ENCODE data around the gene GLB1L2.
A peak's percentile ranks its signal among the peaks of the same experiment; 100 is the strongest.

The GLB1L2 gene

GRCh38 chr11:134379241-134379640 is 47.5 kb downstream of the GLB1L2 start:
- Histone ChIP-seq H2BK5ac (ENCODE audit: low read depth, low read length, poor library complexity, severe bottlenecking) (no peak overlapping the region), H3K9ac (ENCODE audit: low read length) (no peak overlapping the region), H3K36me3 (ENCODE audit: control insufficient read depth in 1 of 2, insufficient read depth in 2 of 2, low read depth in 1 of 2, low read length in 2 of 2) (no peaks in the 10 kb centered on the region), H3K4me1 (ENCODE audit: control insufficient read depth, insufficient read depth, low read depth, low read length) (no peaks in the 10 kb centered on the region), H3K4me2 (ENCODE audit: low read length, poor library complexity, severe bottlenecking) (no peak overlapping the region), H2AFZ (ENCODE audit: low read depth, low read length) (no peak overlapping the region), H2BK15ac (ENCODE audit: low read depth, poor library complexity, severe bottlenecking) (no peak overlapping the region), H3K23ac (ENCODE audit: low read length in 2 of 2) (no peak overlapping the region), H3K27ac (ENCODE audit: low read length, poor library complexity, severe bottlenecking) (no peak overlapping the region), H3K14ac (ENCODE audit: low read length in 2 of 2) (no peak overlapping the region), H3K79me1 (replicated peaks; ENCODE audit: low read length, poor library complexity, severe bottlenecking) (no peaks in the 10 kb centered on the region), H3K4me3 (ENCODE audit: insufficient read depth in 1 of 2, low read depth in 1 of 2, low read length in 2 of 2) (no peak overlapping the region), H4K91ac (ENCODE audit: low read length) (no peak overlapping the region), H2BK120ac (ENCODE audit: low read depth, low read length) (no peak overlapping the region), H3K4ac (ENCODE audit: low read depth in 1 of 2, low read length in 2 of 2) (no peak overlapping the region), H4K8ac (ENCODE audit: low read length) (no peak overlapping the region), H3K27me3 (ENCODE audit: control insufficient read depth in 1 of 2, insufficient read depth in 1 of 2, low read length in 2 of 2) (peaks cover 0 to 2% of the 10 kb centered on the region in 2 experiments), H3K9me3 (ENCODE audit: control insufficient read depth, low read length) (no peaks in the 10 kb centered on the region), H3K18ac (ENCODE audit: low read depth in 1 of 2, low read length in 2 of 2) (no peak overlapping the region), H2BK12ac (ENCODE audit: low read length in 2 of 2) (no peak overlapping the region), H2AK5ac (ENCODE audit: low read length, severe bottlenecking) (no peak overlapping the region)
- WGBS, result 72% methylated on average over 2 of the region's 2 CpGs
- no peak for DNase-seq

DNA sequence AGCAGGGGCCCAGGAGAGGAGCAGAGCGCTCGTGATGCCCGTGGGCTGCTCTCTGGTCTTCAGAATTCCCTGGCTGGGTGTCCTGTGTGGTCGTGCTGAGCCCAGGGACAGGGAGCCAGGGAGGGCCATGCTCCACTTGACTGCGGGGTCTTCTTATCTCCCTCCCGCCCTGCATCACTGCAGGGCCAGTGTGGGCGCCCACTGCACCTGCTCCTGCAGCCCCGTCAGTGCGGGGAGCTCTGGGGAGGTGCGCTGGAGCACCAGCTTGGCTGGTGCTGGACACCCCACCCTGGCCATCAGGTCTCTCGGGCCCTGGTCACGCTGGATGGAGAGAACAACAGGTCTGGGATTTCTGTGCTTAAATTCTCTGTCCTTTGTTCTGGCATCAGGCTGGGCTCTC is 48.4 kb downstream of the GLB1L2 start:
- no peak overlapping the region for H3K18ac ChIP-seq (ENCODE audit: low read depth in 1 of 2, low read length in 2 of 2)
- H2AFZ ChIP-seq (ENCODE audit: low read depth, low read length), result no peak overlapping the region
- no peak overlapping the region for H3K4me2 ChIP-seq (ENCODE audit: low read length, poor library complexity, severe bottlenecking)
- no peak overlapping the region for H2BK5ac ChIP-seq (ENCODE audit: low read depth, low read length, poor library complexity, severe bottlenecking)
- H2BK120ac ChIP-seq (ENCODE audit: low read depth, low read length), result no peak overlapping the region
- no peaks in the 10 kb centered on the region for H3K36me3 ChIP-seq (ENCODE audit: control insufficient read depth in 1 of 2, insufficient read depth in 2 of 2, low read depth in 1 of 2, low read length in 2 of 2)
- no peak overlapping the region for H3K9ac ChIP-seq (ENCODE audit: low read length)
- no peak overlapping the region for H3K23ac ChIP-seq (ENCODE audit: low read length in 2 of 2)
- H4K91ac ChIP-seq (ENCODE audit: low read length), result no peak overlapping the region
- peaks cover 0 to 2% of the 10 kb centered on the region in 2 experiments for H3K27me3 ChIP-seq (ENCODE audit: control insufficient read depth in 1 of 2, insufficient read depth in 1 of 2, low read length in 2 of 2)
- DNase-seq, result no peak
- no peaks in the 10 kb centered on the region for H3K9me3 ChIP-seq (ENCODE audit: control insufficient read depth, low read length)
- H3K79me1 ChIP-seq (replicated peaks; ENCODE audit: low read length, poor library complexity, severe bottlenecking), result no peaks in the 10 kb centered on the region
- no peak overlapping the region for H3K27ac ChIP-seq (ENCODE audit: low read length, poor library complexity, severe bottlenecking)
- H3K4me1 ChIP-seq (ENCODE audit: control insufficient read depth, insufficient read depth, low read depth, low read length), result no peaks in the 10 kb centered on the region
- no peak overlapping the region for H2AK5ac ChIP-seq (ENCODE audit: low read length, severe bottlenecking)
- H2BK15ac ChIP-seq (ENCODE audit: low read depth, poor library complexity, severe bottlenecking), result no peak overlapping the region
- H3K4ac ChIP-seq (ENCODE audit: low read depth in 1 of 2, low read length in 2 of 2), result no peak overlapping the region
- H3K4me3 ChIP-seq (ENCODE audit: insufficient read depth in 1 of 2, low read depth in 1 of 2, low read length in 2 of 2), result no peak overlapping the region
- peak overlapping the region in 1 of 2 experiments; percentile 22 for H3K14ac ChIP-seq (ENCODE audit: low read length in 2 of 2)
- WGBS, result 73% methylated on average over 12 of the region's 12 CpGs
- no peak overlapping the region for H4K8ac ChIP-seq (ENCODE audit: low read length)
- H2BK12ac ChIP-seq (ENCODE audit: low read length in 2 of 2), result no peak overlapping the region

DNA sequence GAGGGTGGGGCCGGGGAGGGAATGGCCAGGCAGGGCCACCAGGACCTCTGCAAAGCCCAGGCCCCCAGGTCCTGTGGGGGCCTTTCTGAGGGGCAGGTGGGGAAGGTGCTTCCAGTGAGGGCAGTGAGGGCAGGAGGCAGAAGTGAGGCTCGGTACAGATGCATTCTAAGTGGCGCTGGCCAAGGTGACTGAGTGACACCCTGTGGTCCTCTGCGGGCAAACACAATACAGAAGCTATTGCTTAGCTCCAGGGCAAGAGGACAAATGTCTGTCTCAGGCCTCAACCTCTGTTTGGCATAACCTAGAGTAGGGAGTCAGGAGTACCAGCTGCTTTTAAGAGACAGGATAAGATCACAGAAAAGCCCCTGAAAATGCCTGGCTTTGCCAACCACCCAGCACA is 49.0 kb downstream of the GLB1L2 start:
- Histone ChIP-seq H3K79me1 (replicated peaks; ENCODE audit: low read length, poor library complexity, severe bottlenecking) (no peaks in the 10 kb centered on the region), H3K23ac (ENCODE audit: low read length in 2 of 2) (no peak overlapping the region), H3K4me1 (ENCODE audit: control insufficient read depth, insufficient read depth, low read depth, low read length) (no peaks in the 10 kb centered on the region), H3K14ac (ENCODE audit: low read length in 2 of 2) (no peak overlapping the region), H3K36me3 (ENCODE audit: control insufficient read depth in 1 of 2, insufficient read depth in 2 of 2, low read depth in 1 of 2, low read length in 2 of 2) (no peaks in the 10 kb centered on the region), H2BK15ac (ENCODE audit: low read depth, poor library complexity, severe bottlenecking) (no peak overlapping the region), H2BK5ac (ENCODE audit: low read depth, low read length, poor library complexity, severe bottlenecking) (no peak overlapping the region), H3K4me2 (ENCODE audit: low read length, poor library complexity, severe bottlenecking) (no peak overlapping the region), H3K27ac (ENCODE audit: low read length, poor library complexity, severe bottlenecking) (no peak overlapping the region), H2AFZ (ENCODE audit: low read depth, low read length) (no peak overlapping the region), H3K4ac (ENCODE audit: low read depth in 1 of 2, low read length in 2 of 2) (no peak overlapping the region), H4K8ac (ENCODE audit: low read length) (no peak overlapping the region), H2BK12ac (ENCODE audit: low read length in 2 of 2) (no peak overlapping the region), H3K4me3 (ENCODE audit: insufficient read depth in 1 of 2, low read depth in 1 of 2, low read length in 2 of 2) (no peak overlapping the region), H3K27me3 (ENCODE audit: control insufficient read depth in 1 of 2, insufficient read depth in 1 of 2, low read length in 2 of 2) (peaks cover 0 to 2% of the 10 kb centered on the region in 2 experiments), H3K9me3 (ENCODE audit: control insufficient read depth, low read length) (no peaks in the 10 kb centered on the region), H3K18ac (ENCODE audit: low read depth in 1 of 2, low read length in 2 of 2) (no peak overlapping the region), H2AK5ac (ENCODE audit: low read length, severe bottlenecking) (no peak overlapping the region), H2BK120ac (ENCODE audit: low read depth, low read length) (no peak overlapping the region), H3K9ac (ENCODE audit: low read length) (no peak overlapping the region), H4K91ac (ENCODE audit: low read length) (no peak overlapping the region)
- 66% methylated on average over 4 of the region's 4 CpGs for WGBS
- no peak for DNase-seq

GRCh38 chr11:134382257-134382656 is 50.5 kb downstream of the GLB1L2 start:
- H3K27me3 ChIP-seq (ENCODE audit: control insufficient read depth in 1 of 2, insufficient read depth in 1 of 2, low read length in 2 of 2), result peaks cover 0 to 2% of the 10 kb centered on the region in 2 experiments
- H3K27ac ChIP-seq (ENCODE audit: low read length, poor library complexity, severe bottlenecking), result no peak overlapping the region
- H3K4me1 ChIP-seq (ENCODE audit: control insufficient read depth, insufficient read depth, low read depth, low read length), result no peaks in the 10 kb centered on the region
- no peak overlapping the region for H3K18ac ChIP-seq (ENCODE audit: low read depth in 1 of 2, low read length in 2 of 2)
- H3K36me3 ChIP-seq (ENCODE audit: control insufficient read depth in 1 of 2, insufficient read depth in 2 of 2, low read depth in 1 of 2, low read length in 2 of 2), result no peaks in the 10 kb centered on the region
- H4K8ac ChIP-seq (ENCODE audit: low read length), result no peak overlapping the region
- H4K91ac ChIP-seq (ENCODE audit: low read length), result no peak overlapping the region
- 90% methylated on average over 8 of the region's 8 CpGs for whole genome bisulfite sequencing
- no peak overlapping the region for H2BK120ac ChIP-seq (ENCODE audit: low read depth, low read length)
- no peak overlapping the region for H3K9ac ChIP-seq (ENCODE audit: low read length)
- H3K14ac ChIP-seq (ENCODE audit: low read length in 2 of 2), result no peak overlapping the region
- no peak for DNase-seq
- H3K79me1 ChIP-seq (replicated peaks; ENCODE audit: low read length, poor library complexity, severe bottlenecking), result no peaks in the 10 kb centered on the region
- no peak overlapping the region for H2BK12ac ChIP-seq (ENCODE audit: low read length in 2 of 2)
- no peak overlapping the region for H2BK5ac ChIP-seq (ENCODE audit: low read depth, low read length, poor library complexity, severe bottlenecking)
- H3K4me3 ChIP-seq (ENCODE audit: insufficient read depth in 1 of 2, low read depth in 1 of 2, low read length in 2 of 2), result no peak overlapping the region
- H2BK15ac ChIP-seq (ENCODE audit: low read depth, poor library complexity, severe bottlenecking), result no peak overlapping the region
- no peak overlapping the region for H3K4me2 ChIP-seq (ENCODE audit: low read length, poor library complexity, severe bottlenecking)
- H3K9me3 ChIP-seq (ENCODE audit: control insufficient read depth, low read length), result no peaks in the 10 kb centered on the region
- no peak overlapping the region for H2AFZ ChIP-seq (ENCODE audit: low read depth, low read length)
- H3K23ac ChIP-seq (ENCODE audit: low read length in 2 of 2), result no peak overlapping the region
- no peak overlapping the region for H2AK5ac ChIP-seq (ENCODE audit: low read length, severe bottlenecking)
- no peak overlapping the region for H3K4ac ChIP-seq (ENCODE audit: low read depth in 1 of 2, low read length in 2 of 2)

Data from mesenchymal stem cell (in vitro differentiated cells and primary cell).